ENCODE results near the gene PLCG2.

DNA sequence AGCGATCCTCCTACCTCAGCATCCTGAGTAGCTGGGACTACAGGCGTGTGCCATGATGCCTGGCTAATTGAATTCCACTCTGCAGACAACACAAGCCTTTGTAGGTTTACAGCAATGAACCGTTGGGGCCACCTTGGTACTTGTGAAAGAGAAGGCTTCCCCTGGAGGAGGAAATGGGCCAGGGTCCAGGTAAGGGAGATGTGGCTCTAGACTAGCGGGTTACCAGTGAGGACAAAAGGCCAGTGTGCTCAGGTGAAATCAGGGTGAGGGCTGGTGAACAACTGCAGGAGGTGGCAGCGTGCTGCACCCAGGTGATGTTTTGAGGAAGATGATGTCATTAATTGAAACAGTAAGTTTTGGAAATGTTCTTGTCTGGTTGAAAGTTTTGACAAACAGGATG, 225.5 kb downstream of the PLCG2 start:
- TF ChIP-seq NRF1 (IDR thresholded peaks at IDR 0.05; ENCODE audit: low read depth, low read length) = no peak
- no peak for TF ChIP-seq BACH1 (IDR thresholded peaks at IDR 0.05; ENCODE audit: low read length)
- no peak for TF ChIP-seq USF2 (IDR thresholded peaks at IDR 0.05; ENCODE audit: low read length)
- TF ChIP-seq TBP (IDR thresholded peaks at IDR 0.05; ENCODE audit: low read depth, low read length) = no peak
- no peak for TF ChIP-seq SIX5 (IDR thresholded peaks at IDR 0.05; ENCODE audit: low read depth, low read length)
- TF ChIP-seq KDM5A (IDR thresholded peaks at IDR 0.05; ENCODE audit: low read length) = no peak
- no peak for TF ChIP-seq CTCF (IDR thresholded peaks at IDR 0.05; ENCODE audit: control extremely low read depth in 1 of 3, insufficient read depth in 1 of 3, low read depth in 1 of 3, low read length in 3 of 3)
- no peak for TF ChIP-seq EZH2 (IDR thresholded peaks at IDR 0.05; ENCODE audit: low read depth, low read length, severe bottlenecking)
- TF ChIP-seq POLR2AphosphoS5 (IDR thresholded peaks at IDR 0.05; ENCODE audit: low read depth, low read length) = no peak
- no peak for TF ChIP-seq RFX5 (IDR thresholded peaks at IDR 0.05; ENCODE audit: borderline replicate concordance, low read depth, low read length)
- no peak for TF ChIP-seq CBX8 (IDR thresholded peaks at IDR 0.05; ENCODE audit: borderline replicate concordance, low read depth, low read length)
- TF ChIP-seq GABPA (IDR thresholded peaks at IDR 0.05; ENCODE audit: borderline replicate concordance, insufficient read depth, low read length) = no peak
- no peak for TF ChIP-seq E2F6 (IDR thresholded peaks at IDR 0.05)
- TF ChIP-seq EGR1 (IDR thresholded peaks at IDR 0.05; ENCODE audit: borderline replicate concordance, low read depth, low read length) = no peak
